H1 (cell line): ENCODE measurements around the gene KCNIP3. TPM values are rescaled to one million over a fixed set of nuclear protein-coding genes. Genes with fewer than 3 reads are reported as not detected.
A peak's percentile ranks its signal among the peaks of the same experiment; 100 is the strongest.

Experiments used
- CTCF ChIA-PET: fragments of 300-600 bp; sonication (Branson Sonifier 250); formaldehyde crosslinking; loops from one replicate; lab custom pipeline; 2021; ENCODE audit not compliant: partially characterized antibody; lab: Charles Lee
- POLR2A ChIA-PET: fragments of 300-600 bp; sonication (Branson Sonifier 250); formaldehyde crosslinking; loops from one replicate; lab custom pipeline; 2021; ENCODE audit warnings: inconsistent platforms; ENCODE audit not compliant: partially characterized antibody; lab: Charles Lee
- DNase-seq, 2 experiments: peaks; one replicate each; pipeline versions ENCODE4 v3.0.0 to v3.0.0-alpha.2; 2010 to 2022; ENCODE audit warnings: low spot score in 2 of 2, low read depth in 1 of 2, mixed read lengths in 1 of 2
- FAIRE-seq: peaks from 2 replicates; lab custom pipeline; 2011; peaks lifted over from hg19 to GRCh38; lab: Jason Lieb, UNC
- H2AFZ ChIP-seq: 2 replicates; pipeline ENCODE4 v1.8.1; 2012; ENCODE audit warnings: low read length, inconsistent platforms
- H2AK5ac ChIP-seq: 2 replicates; pipeline ENCODE4 v1.6.1; 2013; ENCODE audit warnings: low read depth, low read length
- H2BK120ac ChIP-seq: replicated peaks from 2 replicates; pipeline ENCODE3; 2013; ENCODE audit warnings: low read depth, low read length, inconsistent platforms
- H2BK12ac ChIP-seq: 2 replicates; pipeline ENCODE4 v1.6.1; 2013; ENCODE audit warnings: low read depth, low read length
- H2BK15ac ChIP-seq: 2 replicates; pipeline ENCODE4 v1.6.1; 2013; ENCODE audit warnings: low read length
- H2BK20ac ChIP-seq: 2 replicates; pipeline ENCODE4 v1.6.1; 2013; ENCODE audit warnings: low read length
- H2BK5ac ChIP-seq: 2 replicates; pipeline ENCODE4 v1.6.1; 2013; ENCODE audit warnings: low read depth, low read length
- H3K14ac ChIP-seq: 2 replicates; pipeline ENCODE4 v1.6.1; 2013; ENCODE audit warnings: inconsistent platforms; ENCODE audit not compliant: insufficient read length
- H3K18ac ChIP-seq: 2 replicates; pipeline ENCODE4 v1.6.1; 2013; ENCODE audit warnings: low read length; ENCODE audit errors: extremely low read depth
- H3K23ac ChIP-seq: 2 replicates; pipeline ENCODE4 v1.6.1; 2013; ENCODE audit warnings: inconsistent platforms; ENCODE audit not compliant: insufficient read length
- H3K23me2 ChIP-seq: 2 replicates; pipeline ENCODE4 v1.6.1; 2013; ENCODE audit warnings: low read depth, low read length
- H3K27ac ChIP-seq: 2 replicates; pipeline ENCODE4 v1.6.1; 2011; ENCODE audit warnings: low read depth, low read length, inconsistent platforms
- H3K27me3 ChIP-seq, 4 experiments: replicated peaks in 1 of 4; 1 replicate in 1 of 4; 2 replicates in 3 of 4; pipeline versions ENCODE4 v1.6.1 to v1.8.1; 2011 to 2013; ENCODE audit warnings: low read length in 3 of 4, mild to moderate bottlenecking in 3 of 4, inconsistent platforms in 2 of 4, mixed read lengths in 2 of 4, moderate library complexity in 1 of 4; ENCODE audit not compliant: control insufficient read depth in 3 of 4, insufficient read depth in 3 of 4; ENCODE audit errors: extremely low read depth in 1 of 4
- H3K36me3 ChIP-seq, 4 experiments: 2 replicates each; pipeline versions ENCODE4 v1.6.1 to v1.8.1; 2011 to 2013; ENCODE audit warnings: mild to moderate bottlenecking in 4 of 4, low read length in 3 of 4, moderate library complexity in 2 of 4, control low read depth in 1 of 4, inconsistent platforms in 1 of 4; ENCODE audit not compliant: insufficient read depth in 4 of 4, control insufficient read depth in 2 of 4
- H3K4ac ChIP-seq: replicated peaks from 2 replicates; pipeline ENCODE3; 2013; ENCODE audit warnings: low read length, low read depth, mixed read lengths, inconsistent platforms; ENCODE audit not compliant: insufficient read length
- H3K4me1 ChIP-seq, 4 experiments: replicated peaks in 1 of 4; 1 replicate in 1 of 4; 2 replicates in 3 of 4; pipeline versions ENCODE4 v1.6.1 to v1.8.1; 2011 to 2013; ENCODE audit warnings: low read length in 3 of 4, inconsistent platforms in 2 of 4, mixed read lengths in 1 of 4; ENCODE audit not compliant: insufficient read depth in 4 of 4, control insufficient read depth in 3 of 4
- H3K4me2 ChIP-seq, 2 experiments: 2 replicates each; pipeline versions ENCODE4 v1.6.1 to v1.8.1; 2011 to 2013; ENCODE audit warnings: low read depth in 2 of 2, low read length in 2 of 2, control low read depth in 1 of 2, inconsistent platforms in 1 of 2, mild to moderate bottlenecking in 1 of 2; ENCODE audit not compliant: insufficient read depth in 1 of 2
- H3K4me3 ChIP-seq, 4 experiments: fragments of 200-600, 300-600 bp in 1 of 4; sonication (generic), shearing (Covaris generic), sonication (Bioruptor Twin) in 1 of 4; 2 replicates each; pipeline versions ENCODE4 v1.5.1 to v1.8.1; 2011 to 2016; ENCODE audit warnings: low read length in 4 of 4, low read depth in 3 of 4, control low read depth in 2 of 4, inconsistent platforms in 2 of 4, mild to moderate bottlenecking in 2 of 4, mixed read lengths in 1 of 4, moderate library complexity in 1 of 4; ENCODE audit not compliant: insufficient read depth in 2 of 4; ENCODE audit errors: extremely low read depth in 1 of 4
- H3K56ac ChIP-seq: replicated peaks from 2 replicates; pipeline ENCODE3; 2013; ENCODE audit warnings: low read depth, mild to moderate bottlenecking, mixed read lengths, low read length, inconsistent platforms; ENCODE audit not compliant: insufficient read length
- H3K79me1 ChIP-seq: 2 replicates; pipeline ENCODE4 v1.6.1; 2013; ENCODE audit warnings: low read depth, low read length, control low read depth
- H3K79me2 ChIP-seq, 2 experiments: 2 replicates each; pipeline versions ENCODE4 v1.6.1 to v1.8.1; 2012 to 2013; ENCODE audit warnings: low read length in 2 of 2, mild to moderate bottlenecking in 2 of 2, inconsistent platforms in 1 of 2; ENCODE audit not compliant: insufficient read depth in 2 of 2, control insufficient read depth in 1 of 2
- H3K9ac ChIP-seq, 4 experiments: replicated peaks in 1 of 4; 1 replicate in 1 of 4; 2 replicates in 3 of 4; pipeline versions ENCODE4 v1.6.1 to v1.8.1; 2011 to 2013; ENCODE audit warnings: low read depth in 3 of 4, low read length in 3 of 4, control low read depth in 2 of 4, mild to moderate bottlenecking in 2 of 4, moderate library complexity in 2 of 4, inconsistent platforms in 1 of 4; ENCODE audit errors: extremely low read depth in 1 of 4
- H3K9me3 ChIP-seq, 2 experiments: 2 replicates each; pipeline versions ENCODE4 v1.6.1 to v1.8.1; 2012 to 2013; ENCODE audit warnings: mild to moderate bottlenecking in 2 of 2, moderate library complexity in 2 of 2, control low read depth in 1 of 2, inconsistent platforms in 1 of 2, low read depth in 1 of 2, low read length in 1 of 2, mixed read lengths in 1 of 2; ENCODE audit not compliant: insufficient read depth in 2 of 2
- H4K20me1 ChIP-seq, 2 experiments: replicated peaks in 1 of 2; 2 replicates each; pipeline versions ENCODE3 to v1.8.1; 2011 to 2013; ENCODE audit warnings: inconsistent platforms in 2 of 2, low read length in 2 of 2, mild to moderate bottlenecking in 1 of 2; ENCODE audit not compliant: insufficient read depth in 2 of 2, control insufficient read depth in 1 of 2
- H4K5ac ChIP-seq: 2 replicates; pipeline ENCODE4 v1.6.1; 2013; ENCODE audit warnings: low read length, low read depth, mixed read lengths, inconsistent platforms; ENCODE audit not compliant: insufficient read length
- H4K8ac ChIP-seq: 2 replicates; pipeline ENCODE4 v1.8.0; 2013; ENCODE audit warnings: mild to moderate bottlenecking, moderate library complexity, low read length, inconsistent platforms; ENCODE audit not compliant: insufficient read depth; ENCODE audit errors: extremely low read depth
- H4K91ac ChIP-seq: replicated peaks from 2 replicates; pipeline ENCODE3; 2013; ENCODE audit warnings: low read length, mixed read lengths, inconsistent platforms; ENCODE audit not compliant: insufficient read length
- CBX8 ChIP-seq: fragments of 300-800, 300-1000 bp; sonication (generic); IDR thresholded peaks from 2 replicates; pipeline ENCODE4 v1.7.1; 2016; ENCODE audit warnings: low read depth, low read length, borderline replicate concordance
- CEBPB ChIP-seq: IDR thresholded peaks from 2 replicates; pipeline ENCODE4 v1.6.1; 2012; ENCODE audit warnings: low read depth, low read length
- CTBP2 ChIP-seq: IDR thresholded peaks from 2 replicates; pipeline ENCODE4 v1.7.0; 2011; ENCODE audit warnings: borderline replicate concordance, mild to moderate bottlenecking, moderate library complexity, mixed read lengths, low read length; ENCODE audit not compliant: insufficient read depth, insufficient read length
- E2F6 ChIP-seq: IDR thresholded peaks from 2 replicates; pipeline ENCODE4 v1.6.1; 2012; ENCODE audit warnings: inconsistent platforms
- JUN ChIP-seq: IDR thresholded peaks from 2 replicates; pipeline ENCODE4 v1.6.1; 2011; ENCODE audit warnings: low read depth, mild to moderate bottlenecking, improper control_type of control experiment, low read length
- MAFK ChIP-seq: IDR thresholded peaks from 2 replicates; pipeline ENCODE4 v1.6.1; 2012; ENCODE audit warnings: low read depth, mild to moderate bottlenecking, improper control_type of control experiment, low read length
- MAX ChIP-seq: IDR thresholded peaks from 2 replicates; pipeline ENCODE4 v1.6.1; 2012; ENCODE audit warnings: inconsistent platforms
- RBBP5 ChIP-seq: IDR thresholded peaks from 2 replicates; pipeline ENCODE4 v1.7.1; 2012; ENCODE audit warnings: low read depth, mild to moderate bottlenecking, inconsistent platforms, low read length, moderate library complexity, borderline replicate concordance
- RFX5 ChIP-seq: IDR thresholded peaks from 2 replicates; pipeline ENCODE4 v1.6.1; 2011; ENCODE audit warnings: low read depth, low read length, improper control_type of control experiment, borderline replicate concordance
- SP1 ChIP-seq: IDR thresholded peaks from 2 replicates; pipeline ENCODE4 v1.6.1; 2011; ENCODE audit warnings: low read depth, low read length
- TAF7 ChIP-seq: optimal IDR thresholded peaks from 2 replicates; pipeline ENCODE3; 2011; ENCODE audit warnings: low read depth, mild to moderate bottlenecking, inconsistent platforms, low read length, moderate library complexity, borderline replicate concordance
- ZNF274 ChIP-seq: IDR thresholded peaks from 2 replicates; pipeline ENCODE4 v1.7.0; 2012; ENCODE audit warnings: low read length, borderline replicate concordance; ENCODE audit errors: extremely low read depth
- WGBS, 2 experiments: shearing (Covaris generic) in 1 of 2; methylation state at CpG; one replicate each; pipeline versions ENCODE4 v1.1.6 to v1.1.7; 2013 to 2015; ENCODE audit warnings: low lambda C conversion rate in 2 of 2, mixed read lengths in 2 of 2, inconsistent platforms in 1 of 2, low coverage in 1 of 2, missing lambda C conversion rate in 1 of 2; ENCODE audit not compliant: insufficient replicate concordance in 2 of 2, insufficient coverage in 1 of 2, insufficient read length in 1 of 2; ENCODE audit errors: extremely low coverage in 1 of 2, missing lambda C conversion rate in 1 of 2; 5-methylcytosine and 5-hydroxymethylcytosine counted together
- polyA plus RNA-seq, 7 experiments: library from polyadenylated mRNA; depleted of rRNA in 3 of 7; stranded (reverse) in 5 of 7; unstranded in 2 of 7; fragments of >200 nt in 5 of 7; fragments of 200-250 nt in 2 of 7; gene quantifications; 1 replicate in 5 of 7; 2 replicates in 1 of 7; 4 replicates in 1 of 7; pipeline versions ENCODE4 v1.2.1 to v1.2.3, GENCODE V29; 2011 to 2013; ENCODE audit warnings: missing spikeins in 2 of 7, mixed read lengths in 2 of 7
- total RNA-seq: library from RNA; stranded (reverse); fragmentation: NEBNext Ultra II Directional; extraction: Animal tissue kit (Norgen Biotek cat#: 25700); gene quantifications from 2 replicates; pipeline ENCODE4 v1.2.1, GENCODE V29; 2021

KCNIP3 gene
- total and polyA plus RNA-seq, 2 of the 8 experiments (the other 6 are each of a cell fraction or from before 2014, with no cell fraction given) = 0.33 to 1.9 TPM

GRCh38 chr2:95327861-95328260 lies 30.7 kb downstream of the KCNIP3 start:
- Histone ChIP-seq H2BK20ac (no peak overlapping the region), H3K23me2 (peaks cover 11% of the 10 kb centered on the region; the same call in 1 of the 2 replicates), H3K23ac (no peak overlapping the region), H3K14ac (no peak overlapping the region), H3K18ac (no peak overlapping the region), H4K5ac (no peak overlapping the region), H3K27me3 (no peaks in the 10 kb centered on the region), H3K79me2 (no peaks in the 10 kb centered on the region), H2AFZ (no peak overlapping the region), H2BK15ac (no peak overlapping the region), H3K36me3 (no peaks in the 10 kb centered on the region; a peak in 1 of 8 replicates), H3K9me3 (peaks cover 69 to 97% of the 10 kb centered on the region in 2 experiments), H3K56ac (no peak overlapping the region), H3K4me3 (no peak overlapping the region), H3K27ac (no peak overlapping the region), H3K9ac (no peak overlapping the region), H2BK120ac (no peak overlapping the region), H4K91ac (no peak overlapping the region), H2AK5ac (no peak overlapping the region), H4K8ac (peak overlapping the region; percentile 63; the same call in 1 of the 2 replicates), H4K20me1 (peaks cover 0 to 6% of the 10 kb centered on the region in 2 experiments), H3K4me1 (peaks cover 0 to 3% (median 0%) of the 10 kb centered on the region in 4 experiments; a peak in 1 of 7 replicates), H2BK12ac (no peak overlapping the region), H3K4ac (no peak overlapping the region), H2BK5ac (no peak overlapping the region), H3K79me1 (no peaks in the 10 kb centered on the region; the same call in 1 of the 2 replicates), H3K4me2 (no peak overlapping the region)
- no peak for DNase-seq
- POLR2A ChIA-PET = no interaction called here
- 86% methylated on average over 5 of the region's 7 CpGs; no CpG with 5 or more reads in 1 of the 2 experiments for WGBS, 2 experiments
- no peak for FAIRE-seq
- CTCF ChIA-PET = no interaction called here
- TF ChIP-seq E2F6 (no peak), TAF7 (no peak), CBX8 (no peak), JUN (no peak), MAFK (no peak), MAX (no peak), SP1 (no peak), ZNF274 (no peak), RFX5 (no peak), CEBPB (no peak), CTBP2 (no peak), RBBP5 (no peak)
